Tibial nerve (tissue), 3 donors: Measurements from ENCODE around the gene PRDX4.

ENCODE experiments used
- POLR2A ChIP-seq, 2 donors: fragments of 450-650 bp; IDR thresholded peaks; one replicate each; pipeline ENCODE4 v1.6.1; 2017; ENCODE audit warnings: antibody characterized with exemption in 2 of 2, mild to moderate bottlenecking in 2 of 2, moderate library complexity in 2 of 2
- TF ChIP-seq, protein P1 (sequence below), 5 experiments: fragments of 200-600 bp in 3 of 5; fragments of 450-650 bp in 2 of 5; sonication (generic) in 3 of 5; IDR thresholded peaks; one replicate each; pipeline ENCODE4 v1.5.1; 2016 to 2019; ENCODE audit warnings: antibody characterized with exemption in 5 of 5, mild to moderate bottlenecking in 3 of 5, moderate library complexity in 2 of 5

DNA sequence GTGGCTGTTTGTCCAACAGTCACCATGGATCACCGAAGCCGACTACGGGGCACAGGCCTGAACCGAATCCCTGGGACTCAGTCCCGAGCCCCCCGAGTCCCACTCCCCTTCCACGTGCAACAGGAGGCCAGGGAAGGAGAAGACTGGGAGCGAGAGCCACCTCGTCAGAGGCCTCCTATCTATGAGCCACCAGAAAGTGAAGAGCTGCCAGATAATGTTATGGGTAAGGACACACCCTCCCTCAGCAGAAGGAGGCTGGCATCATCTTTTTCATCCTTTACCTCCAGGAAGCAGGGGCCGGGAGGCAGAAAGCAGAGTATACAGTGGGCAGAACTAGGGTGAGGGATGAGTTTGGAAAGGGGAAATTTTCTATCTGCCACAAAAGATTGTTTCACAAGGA, 2.8 kb upstream of the PRDX4 start:
- TF ChIP-seq, protein P1, sequence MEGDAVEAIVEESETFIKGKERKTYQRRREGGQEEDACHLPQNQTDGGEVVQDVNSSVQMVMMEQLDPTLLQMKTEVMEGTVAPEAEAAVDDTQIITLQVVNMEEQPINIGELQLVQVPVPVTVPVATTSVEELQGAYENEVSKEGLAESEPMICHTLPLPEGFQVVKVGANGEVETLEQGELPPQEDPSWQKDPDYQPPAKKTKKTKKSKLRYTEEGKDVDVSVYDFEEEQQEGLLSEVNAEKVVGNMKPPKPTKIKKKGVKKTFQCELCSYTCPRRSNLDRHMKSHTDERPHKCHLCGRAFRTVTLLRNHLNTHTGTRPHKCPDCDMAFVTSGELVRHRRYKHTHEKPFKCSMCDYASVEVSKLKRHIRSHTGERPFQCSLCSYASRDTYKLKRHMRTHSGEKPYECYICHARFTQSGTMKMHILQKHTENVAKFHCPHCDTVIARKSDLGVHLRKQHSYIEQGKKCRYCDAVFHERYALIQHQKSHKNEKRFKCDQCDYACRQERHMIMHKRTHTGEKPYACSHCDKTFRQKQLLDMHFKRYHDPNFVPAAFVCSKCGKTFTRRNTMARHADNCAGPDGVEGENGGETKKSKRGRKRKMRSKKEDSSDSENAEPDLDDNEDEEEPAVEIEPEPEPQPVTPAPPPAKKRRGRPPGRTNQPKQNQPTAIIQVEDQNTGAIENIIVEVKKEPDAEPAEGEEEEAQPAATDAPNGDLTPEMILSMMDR (IDR thresholded peaks at IDR 0.05), result no peak
- TF ChIP-seq POLR2A (IDR thresholded peaks at IDR 0.05), result no peak
